Suprapubic skin (tissue), 3 donors: Measurements from ENCODE around the gene GALNT3.

Experiments
- POLR2A ChIP-seq, 2 donors: fragments of 450-650 bp; IDR thresholded peaks; one replicate each; pipeline ENCODE4 v1.6.1; 2017; ENCODE audit warnings: antibody characterized with exemption in 2 of 2, mild to moderate bottlenecking in 2 of 2, moderate library complexity in 2 of 2
- TF ChIP-seq, protein P1 (sequence below), 2 donors: fragments of 200-600 bp in 1 of 2; fragments of 450-650 bp in 1 of 2; sonication (generic) in 1 of 2; IDR thresholded peaks; one replicate each; pipeline ENCODE4 v1.5.1; 2016 to 2019; ENCODE audit warnings: antibody characterized with exemption in 2 of 2, mild to moderate bottlenecking in 1 of 2, moderate library complexity in 1 of 2

DNA sequence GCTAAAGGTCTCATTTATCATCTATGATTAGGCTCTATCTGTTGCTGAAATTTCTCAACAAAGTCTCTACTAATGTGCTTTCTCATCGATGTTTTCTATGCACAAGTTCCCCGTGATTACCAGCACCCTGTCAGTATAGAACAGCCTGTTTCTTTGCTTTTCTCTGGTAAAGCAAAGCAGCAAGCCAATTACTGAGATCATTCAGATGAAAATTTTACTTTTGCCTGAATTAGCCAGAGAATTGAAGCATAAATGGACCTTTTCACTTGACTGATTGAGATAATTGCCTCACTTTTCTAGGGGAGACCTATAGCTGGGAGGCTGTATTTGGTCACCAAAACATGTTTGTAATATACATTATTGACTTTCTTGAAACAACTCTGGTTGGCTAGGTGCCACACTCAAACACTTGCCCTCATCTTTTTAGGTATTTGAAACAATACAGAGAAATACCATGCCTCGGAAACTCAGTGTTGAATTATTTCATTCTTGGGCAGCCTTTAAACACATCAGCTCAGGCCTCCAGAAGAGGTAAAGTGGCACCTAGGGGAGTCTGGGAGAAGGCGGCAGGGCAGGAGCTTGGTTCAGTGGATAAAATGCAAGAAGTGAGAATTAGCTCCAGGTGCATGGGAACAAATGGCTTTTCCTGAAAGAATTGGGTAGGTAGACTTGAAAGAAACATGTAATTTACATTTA is 96.2 kb downstream of the GALNT3 start:
- TF ChIP-seq, protein P1, sequence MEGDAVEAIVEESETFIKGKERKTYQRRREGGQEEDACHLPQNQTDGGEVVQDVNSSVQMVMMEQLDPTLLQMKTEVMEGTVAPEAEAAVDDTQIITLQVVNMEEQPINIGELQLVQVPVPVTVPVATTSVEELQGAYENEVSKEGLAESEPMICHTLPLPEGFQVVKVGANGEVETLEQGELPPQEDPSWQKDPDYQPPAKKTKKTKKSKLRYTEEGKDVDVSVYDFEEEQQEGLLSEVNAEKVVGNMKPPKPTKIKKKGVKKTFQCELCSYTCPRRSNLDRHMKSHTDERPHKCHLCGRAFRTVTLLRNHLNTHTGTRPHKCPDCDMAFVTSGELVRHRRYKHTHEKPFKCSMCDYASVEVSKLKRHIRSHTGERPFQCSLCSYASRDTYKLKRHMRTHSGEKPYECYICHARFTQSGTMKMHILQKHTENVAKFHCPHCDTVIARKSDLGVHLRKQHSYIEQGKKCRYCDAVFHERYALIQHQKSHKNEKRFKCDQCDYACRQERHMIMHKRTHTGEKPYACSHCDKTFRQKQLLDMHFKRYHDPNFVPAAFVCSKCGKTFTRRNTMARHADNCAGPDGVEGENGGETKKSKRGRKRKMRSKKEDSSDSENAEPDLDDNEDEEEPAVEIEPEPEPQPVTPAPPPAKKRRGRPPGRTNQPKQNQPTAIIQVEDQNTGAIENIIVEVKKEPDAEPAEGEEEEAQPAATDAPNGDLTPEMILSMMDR (IDR thresholded peaks at IDR 0.05): no peak
- no peak for TF ChIP-seq POLR2A (IDR thresholded peaks at IDR 0.05)
